ENCODE measurements around the gene RAD18.
A peak's percentile ranks its signal among the peaks of the same experiment; 100 is the strongest.

Gene RAD18

GRCh38 chr3:8963137-8963853 is at the start of gene RAD18:
Gene RAD18 (minus strand): TSS chr3:8963472. CDS start chr3:8963385, 87 bp downstream.
- H3K27me3 ChIP-seq = no peaks in the 10 kb centered on the region
- no peaks in the 10 kb centered on the region for H3K9me3 ChIP-seq (replicated peaks in 1 of 11)
- TF ChIP-seq Cebpa-rat (IDR thresholded peaks at IDR 0.05) = no peak
- H3K4me1 ChIP-seq = peaks cover 25 to 56% (median 35%) of the 10 kb centered on the region in 10 experiments
- H4K20me1 ChIP-seq = peaks cover 0 to 25% (median 3%) of the 10 kb centered on the region in 11 experiments; a peak in 8 of 22 replicates
- H3K9ac ChIP-seq = peak within 1 kb of the TSS; percentile 78 to 88 (median 84)
- peak within 1 kb of the TSS; percentile 70 to 91 (median 82) for H3K4me3 ChIP-seq
- H3K4me2 ChIP-seq = peak within 1 kb of the TSS; percentile 84 to 98 (median 90)
- peaks cover 0 to 33% (median 14%) of the 10 kb centered on the region in 11 experiments; a peak in 18 of 22 replicates for H3K36me3 ChIP-seq
- H3K27ac ChIP-seq = peak within 1 kb of the TSS; percentile 61 to 83 (median 80)

GRCh38 chr3:9012521-9012920 is 49.2 kb upstream of the RAD18 start:
- no peak for TF ChIP-seq Cebpa-rat (IDR thresholded peaks at IDR 0.05)
- H3K36me3 ChIP-seq = peaks cover 0 to 59% (median 12%) of the 10 kb centered on the region in 11 experiments; a peak in 10 of 22 replicates
- H3K4me2 ChIP-seq = peak overlapping the region in 2 of 11 experiments; percentile 8 to 18; a peak in 1 of 22 replicates

GRCh38 chr3:9009976-9010545 is 46.8 kb upstream of the RAD18 start:
- no peak overlapping the region for H3K27ac ChIP-seq

More at GRCh38 chr3:9012521-9012920, 49.2 kb upstream of the RAD18 start:
- no peaks in the 10 kb centered on the region for H3K27me3 ChIP-seq
- no peak overlapping the region for H3K9ac ChIP-seq
- peaks cover 0 to 9% (median 0%) of the 10 kb centered on the region in 10 experiments; a peak in 4 of 20 replicates for H3K4me1 ChIP-seq
- H4K20me1 ChIP-seq = no peaks in the 10 kb centered on the region
- no peak overlapping the region for H3K27ac ChIP-seq
- H3K9me3 ChIP-seq (replicated peaks in 1 of 11) = peaks cover 0 to 11% (median 0%) of the 10 kb centered on the region in 11 experiments; a peak in 3 of 22 replicates
- H3K4me3 ChIP-seq = no peak overlapping the region

GRCh38 chr3:9008550-9009255 is 45.4 kb upstream of the RAD18 start:
- H3K27ac ChIP-seq = no peak overlapping the region
- H3K27me3 ChIP-seq = no peaks in the 10 kb centered on the region
- H3K9ac ChIP-seq = no peak overlapping the region
- no peak for TF ChIP-seq Cebpa-rat (IDR thresholded peaks at IDR 0.05)
- H3K4me2 ChIP-seq = no peak overlapping the region
- H3K9me3 ChIP-seq (replicated peaks in 1 of 11) = peaks cover 0 to 7% (median 0%) of the 10 kb centered on the region in 11 experiments; a peak in 3 of 22 replicates
- H4K20me1 ChIP-seq = no peaks in the 10 kb centered on the region
- H3K4me3 ChIP-seq = no peak overlapping the region
- H3K4me1 ChIP-seq = peaks cover 0 to 9% (median 0%) of the 10 kb centered on the region in 10 experiments; a peak in 4 of 20 replicates
- peaks cover 0 to 46% (median 6%) of the 10 kb centered on the region in 11 experiments; a peak in 10 of 22 replicates for H3K36me3 ChIP-seq

More at GRCh38 chr3:9009976-9010545, 46.8 kb upstream of the RAD18 start:
- peaks cover 0 to 9% (median 0%) of the 10 kb centered on the region in 10 experiments; a peak in 4 of 20 replicates for H3K4me1 ChIP-seq
- no peak overlapping the region for H3K4me3 ChIP-seq
- H3K4me2 ChIP-seq = no peak overlapping the region
- H3K36me3 ChIP-seq = peaks cover 0 to 58% (median 12%) of the 10 kb centered on the region in 11 experiments; a peak in 10 of 22 replicates
- H3K27me3 ChIP-seq = no peaks in the 10 kb centered on the region
- TF ChIP-seq Cebpa-rat (IDR thresholded peaks at IDR 0.05) = no peak
- H3K9ac ChIP-seq = no peak overlapping the region
- H4K20me1 ChIP-seq = no peaks in the 10 kb centered on the region
- peaks cover 0 to 11% (median 0%) of the 10 kb centered on the region in 11 experiments; a peak in 3 of 22 replicates for H3K9me3 ChIP-seq (replicated peaks in 1 of 11)

GRCh38 chr3:9007928-9008327 is 44.7 kb upstream of the RAD18 start:
- Histone ChIP-seq H3K36me3 (peaks cover 0 to 38% (median 0%) of the 10 kb centered on the region in 11 experiments; a peak in 5 of 22 replicates), H3K27me3 (no peaks in the 10 kb centered on the region), H3K9ac (no peak overlapping the region), H4K20me1 (no peaks in the 10 kb centered on the region), H3K4me3 (no peak overlapping the region), H3K27ac (no peak overlapping the region), H3K9me3 (replicated peaks in 1 of 11) (no peaks in the 10 kb centered on the region), H3K4me2 (no peak overlapping the region), H3K4me1 (peaks cover 0 to 9% (median 0%) of the 10 kb centered on the region in 10 experiments; a peak in 4 of 20 replicates)
- TF ChIP-seq Cebpa-rat (IDR thresholded peaks at IDR 0.05) = no peak

- TF ChIP-seq Cebpa-rat (IDR thresholded peaks at IDR 0.05) = no peak
- Histone ChIP-seq H3K4me2 (no peak overlapping the region), H3K27me3 (no peaks in the 10 kb centered on the region), H4K20me1 (no peaks in the 10 kb centered on the region), H3K4me3 (no peak overlapping the region), H3K9ac (no peak overlapping the region), H3K27ac (no peak overlapping the region), H3K9me3 (replicated peaks in 1 of 11) (no peaks in the 10 kb centered on the region), H3K36me3 (peaks cover 0 to 32% (median 0%) of the 10 kb centered on the region in 11 experiments; a peak in 5 of 22 replicates), H3K4me1 (peaks cover 0 to 3% (median 0%) of the 10 kb centered on the region in 10 experiments; a peak in 3 of 20 replicates)
Observed at GRCh38 chr3:9007213-9007612, 43.9 kb upstream of the RAD18 start.

GRCh38 chr3:9000041-9000440 is 36.8 kb upstream of the RAD18 start:
- Histone ChIP-seq H3K27me3 (no peaks in the 10 kb centered on the region), H4K20me1 (no peaks in the 10 kb centered on the region), H3K27ac (no peak overlapping the region), H3K9ac (no peak overlapping the region), H3K9me3 (replicated peaks in 1 of 11) (no peaks in the 10 kb centered on the region), H3K4me3 (no peak overlapping the region), H3K4me2 (no peak overlapping the region), H3K36me3 (peaks cover 0 to 20% (median 0%) of the 10 kb centered on the region in 11 experiments; a peak in 1 of 22 replicates), H3K4me1 (0 out of 20 replicates have a peak, but pooled peaks cover 0 to 4% (median 0%) of the 10 kb centered on the region in 10 experiments)
- TF ChIP-seq Cebpa-rat (IDR thresholded peaks at IDR 0.05) = no peak

GRCh38 chr3:8997151-8997550 is 33.9 kb upstream of the RAD18 start:
- Histone ChIP-seq H3K27ac (no peak overlapping the region), H3K9ac (no peak overlapping the region), H4K20me1 (no peaks in the 10 kb centered on the region), H3K4me2 (no peak overlapping the region), H3K4me3 (no peak overlapping the region), H3K4me1 (0 out of 20 replicates have a peak, but pooled peaks cover 0 to 4% (median 0%) of the 10 kb centered on the region in 10 experiments), H3K36me3 (peaks cover 0 to 40% (median 0%) of the 10 kb centered on the region in 11 experiments; a peak in 1 of 22 replicates), H3K27me3 (no peaks in the 10 kb centered on the region), H3K9me3 (replicated peaks in 1 of 11) (no peaks in the 10 kb centered on the region)
- no peak for TF ChIP-seq Cebpa-rat (IDR thresholded peaks at IDR 0.05)

Data from BLaER1 treated with 17β-estradiol and CSF1 and Interleukin-3, amounts not matched to agents 10 nM and 100 nM (cell line).